HG02610 (cell line): Measurements from ENCODE around the gene ARMC5.
"Not testable (repeated sequence)": the region's sequence is repeated elsewhere in the genome, so short reads cannot be mapped to it uniquely, and the experiment has no call there.

ENCODE experiments used
- ATAC-seq: cut with Tn5 transposase; IDR thresholded peaks from one replicate; pipeline ENCODE4 v1.9.1; 2021; ENCODE audit warnings: mild to moderate bottlenecking, moderate library complexity; ENCODE audit not compliant: unreplicated experiment

ARMC5 gene

GRCh38 chr16:31476303-31477219, 17.3 kb downstream of the ARMC5 start:
- ATAC-seq: peak; percentile 59

GRCh38 chr16:31477220-31478216, 18.2 kb downstream of the ARMC5 start:
- no peak for ATAC-seq

GRCh38 chr16:31478956-31479355, 19.7 kb downstream of the ARMC5 start:
- no peak for ATAC-seq

- no peak for ATAC-seq
These were observed 20.4 kb downstream of the ARMC5 start for GRCh38 chr16:31479751-31480150.

- no peak for ATAC-seq
These were observed 21.7 kb downstream of the ARMC5 start for GRCh38 chr16:31480851-31481536.

GRCh38 chr16:31483081-31483480, 23.8 kb downstream of the ARMC5 start, which contains the start of gene SLC5A2:
Gene SLC5A2, plus strand, starts transcription at chr16:31483123. Its CDS starts 14 bp downstream, at chr16:31483137.
- no peak for ATAC-seq

GRCh38 chr16:31484048-31484447, 24.7 kb downstream of the ARMC5 start:
- not testable (repeated sequence) for ATAC-seq

GRCh38 chr16:31484491-31485171, 25.3 kb downstream of the ARMC5 start:
- no peak for ATAC-seq

- no peak for ATAC-seq
These were observed 26.3 kb downstream of the ARMC5 start for GRCh38 chr16:31485571-31485970.

GRCh38 chr16:31486045-31486444, 26.7 kb downstream of the ARMC5 start:
- ATAC-seq: no peak

- ATAC-seq: no peak
These were observed 27.9 kb downstream of the ARMC5 start for GRCh38 chr16:31487071-31487719.

- ATAC-seq: peak; percentile 81
These were observed 28.6 kb downstream of the ARMC5 start for GRCh38 chr16:31487720-31488467.

GRCh38 chr16:31488468-31489297, 29.4 kb downstream of the ARMC5 start:
- ATAC-seq: no peak

GRCh38 chr16:31489298-31489564, 29.9 kb downstream of the ARMC5 start:
- ATAC-seq: no peak

- ATAC-seq: no peak
These were observed 30.6 kb downstream of the ARMC5 start for GRCh38 chr16:31489616-31490584.

GRCh38 chr16:31491778-31492418, 32.6 kb downstream of the ARMC5 start:
- no peak for ATAC-seq
